ENCODE data around the gene BNIPL. TPM values are rescaled to one million over a fixed set of nuclear protein-coding genes. Genes with fewer than 3 reads are reported as not detected.

BNIPL gene
- total and polyA plus RNA-seq, 5 experiments from 2014 or later: 0.15 to 5.3 (median 2.1) TPM; not detected in 1

- Mint-ChIP-seq H3K27me3 (no peaks in the 10 kb centered on the region), H3K36me3 (peaks cover 0 to 18% (median 2%) of the 10 kb centered on the region in 3 donors), H3K27ac (peak overlapping the region; percentile 58 to 92 (median 76)), H3K4me1 (peaks cover 31 to 75% (median 72%) of the 10 kb centered on the region in 4 donors), H3K4me3 (peak overlapping the region; percentile 32 to 76 (median 62)), H3K9me3 (no peaks in the 10 kb centered on the region)
- no peak for ATAC-seq
- POLR2A ChIA-PET: interaction anchor here (0.7 to 1.6 kb wide), 5 partner anchors 37 to 145 kb away, joined by 3 to 5 read pairs (median 3); partner anchors contain the start of genes MLLT11 and TNFAIP8L2
- DNase-seq: no peak
Measured at GRCh38 chr1:151011154-151011850, 25.1 kb upstream of the BNIPL start.

- Mint-ChIP-seq H3K4me1 (peaks cover 18 to 63% (median 56%) of the 10 kb centered on the region in 4 donors), H3K27ac (peak overlapping the region in 6 of 10 donors; percentile 6 to 65 (median 37)), H3K4me3 (peak overlapping the region in 2 of 10 donors; percentile 22), H3K9me3 (no peaks in the 10 kb centered on the region), H3K36me3 (peaks cover 0 to 26% (median 2%) of the 10 kb centered on the region in 3 donors), H3K27me3 (no peaks in the 10 kb centered on the region)
- no peak for ATAC-seq
- POLR2A ChIA-PET: interaction anchor here (1.0 to 1.6 kb wide), 2 partner anchors 12 to 48 kb away, joined by 3 to 4 read pairs; partner anchors contain the start of gene MLLT11
- DNase-seq: no peak
Measured at GRCh38 chr1:151012684-151013471, 23.5 kb upstream of the BNIPL start.

GRCh38 chr1:151013518-151013917 is 22.9 kb upstream of the BNIPL start:
- Mint-ChIP-seq H3K4me1 (peaks cover 13 to 58% (median 50%) of the 10 kb centered on the region in 4 donors), H3K9me3 (no peaks in the 10 kb centered on the region), H3K27ac (peak overlapping the region in 7 of 10 donors; percentile 15 to 62 (median 37))

GRCh38 chr1:151024540-151025146 is 11.7 kb upstream of the BNIPL start:
- ATAC-seq (peak; percentile 100), DNase-seq (peak; percentile 77 to 94 (median 88))
- POLR2A ChIA-PET: interaction anchor here (0.5 to 3.6 kb wide), 19 partner anchors 12 to 794 kb away, joined by 3 to 56 read pairs (median 4); partner anchors contain the start of genes C1orf56, CDC42SE1, GABPB2 and MINDY1
- Mint-ChIP-seq H3K4me3 (peak overlapping the region in 9 of 10 donors; percentile 23 to 79 (median 56)), H3K9me3 (no peaks in the 10 kb centered on the region), H3K27ac (peak overlapping the region; percentile 11 to 88 (median 71)), H3K27me3 (no peaks in the 10 kb centered on the region), H3K4me1 (peaks cover 4 to 8% (median 7%) of the 10 kb centered on the region in 4 donors), H3K36me3 (peaks cover 4 to 79% (median 12%) of the 10 kb centered on the region in 3 donors)

More at GRCh38 chr1:151013518-151013917, 22.9 kb upstream of the BNIPL start:
- POLR2A ChIA-PET: no interaction called here
- ATAC-seq (no peak), DNase-seq (no peak)
- Mint-ChIP-seq H3K4me3 (peak overlapping the region in 2 of 10 donors; percentile 22 to 62), H3K27me3 (no peaks in the 10 kb centered on the region), H3K36me3 (peaks cover 0 to 33% (median 5%) of the 10 kb centered on the region in 3 donors)

GRCh38 chr1:151026460-151026859 is 9.9 kb upstream of the BNIPL start:
- DNase-seq (no peak), ATAC-seq (no peak)
- Mint-ChIP-seq H3K27me3 (no peaks in the 10 kb centered on the region), H3K36me3 (peaks cover 4 to 85% (median 16%) of the 10 kb centered on the region in 3 donors), H3K9me3 (no peaks in the 10 kb centered on the region), H3K27ac (no peak overlapping the region), H3K4me1 (peaks cover 4 to 8% (median 7%) of the 10 kb centered on the region in 4 donors), H3K4me3 (no peak overlapping the region)
- POLR2A ChIA-PET: interaction anchor here (0.7 to 3.6 kb wide), 6 partner anchors 17 to 516 kb away, joined by 3 to 56 read pairs (median 4); partner anchors contain the start of genes C1orf56, CDC42SE1 and MLLT11

- peaks cover under 1 to 71% (median 19%) of the 10 kb centered on the region in 3 donors for H3K36me3 Mint-ChIP-seq
- POLR2A ChIA-PET: interaction anchor here (0.6 to 1.0 kb wide), 2 partner anchors 13 to 34 kb away, joined by 4 to 11 read pairs; no protein-coding TSS in a partner anchor
- DNase-seq: no peak
- ATAC-seq: no peak
- H3K4me1 Mint-ChIP-seq: peaks cover 3 to 23% (median 12%) of the 10 kb centered on the region in 4 donors
- H3K27me3 Mint-ChIP-seq: no peaks in the 10 kb centered on the region
- no peaks in the 10 kb centered on the region for H3K9me3 Mint-ChIP-seq
- H3K4me3 Mint-ChIP-seq: no peak overlapping the region
- no peak overlapping the region for H3K27ac Mint-ChIP-seq
Measured at GRCh38 chr1:151032164-151032563, 4.2 kb upstream of the BNIPL start.

- POLR2A ChIA-PET: interaction anchor here (1.0 to 1.2 kb wide), 2 partner anchors 11 to 13 kb away, joined by 3 read pairs; partner anchors contain the start of gene C1orf56
- ATAC-seq: no peak
- Mint-ChIP-seq H3K4me3 (no peak overlapping the region), H3K9me3 (no peaks in the 10 kb centered on the region), H3K27ac (peak overlapping the region; percentile 2 to 94 (median 64)), H3K36me3 (peaks cover 0 to 43% (median 9%) of the 10 kb centered on the region in 3 donors), H3K27me3 (no peaks in the 10 kb centered on the region), H3K4me1 (peaks cover 3 to 34% (median 14%) of the 10 kb centered on the region in 4 donors)
- no peak for DNase-seq
Measured at GRCh38 chr1:151035167-151035566, 1.2 kb upstream of the BNIPL start.

- DNase-seq (no peak), ATAC-seq (no peak)
- Mint-ChIP-seq H3K4me1 (peaks cover 3 to 34% (median 14%) of the 10 kb centered on the region in 4 donors), H3K4me3 (no peak overlapping the region), H3K36me3 (peaks cover 0 to 25% (median 7%) of the 10 kb centered on the region in 3 donors), H3K27me3 (no peaks in the 10 kb centered on the region), H3K27ac (peak overlapping the region in 5 of 10 donors; percentile 15 to 82 (median 45)), H3K9me3 (no peaks in the 10 kb centered on the region)
- POLR2A ChIA-PET: interaction anchor here (0.5 to 1.1 kb wide), 2 partner anchors 21 to 145 kb away, joined by 3 read pairs; no protein-coding TSS in a partner anchor
Measured at GRCh38 chr1:151037032-151037431, 646 bp downstream of the BNIPL start.

GRCh38 chr1:151039521-151039920 is 3.1 kb downstream of the BNIPL start:
- Mint-ChIP-seq H3K4me3 (no peak overlapping the region), H3K36me3 (peaks cover 0 to 17% (median 6%) of the 10 kb centered on the region in 3 donors), H3K27ac (peak overlapping the region in 3 of 10 donors; percentile 35 to 53 (median 38))

GRCh38 chr1:151043163-151043562 is 6.8 kb downstream of the BNIPL start:
- no peaks in the 10 kb centered on the region for H3K9me3 Mint-ChIP-seq
- peaks cover 0 to 8% (median 5%) of the 10 kb centered on the region in 3 donors for H3K36me3 Mint-ChIP-seq
- no peak overlapping the region for H3K4me3 Mint-ChIP-seq
- ATAC-seq (no peak), DNase-seq (peak in 1 of 10 donors; percentile 6)
- H3K27me3 Mint-ChIP-seq: no peaks in the 10 kb centered on the region
- POLR2A ChIA-PET: interaction anchor here (0.7 to 9.7 kb wide), 5 partner anchors 9 to 28 kb away, joined by 3 to 264 read pairs (median 3); partner anchors contain the start of genes CDC42SE1 and MLLT11
- peak overlapping the region in 7 of 10 donors; percentile 12 to 81 (median 77) for H3K27ac Mint-ChIP-seq
- H3K4me1 Mint-ChIP-seq: peaks cover 16 to 44% (median 32%) of the 10 kb centered on the region in 4 donors

More at GRCh38 chr1:151039521-151039920, 3.1 kb downstream of the BNIPL start:
- DNase-seq (no peak), ATAC-seq (no peak)
- H3K4me1 Mint-ChIP-seq: peaks cover 8 to 49% (median 22%) of the 10 kb centered on the region in 4 donors
- no peaks in the 10 kb centered on the region for H3K27me3 Mint-ChIP-seq
- no peaks in the 10 kb centered on the region for H3K9me3 Mint-ChIP-seq
- POLR2A ChIA-PET: interaction anchor here (0.6 to 1.5 kb wide), 3 partner anchors 18 to 652 kb away, joined by 3 to 7 read pairs (median 5); no protein-coding TSS in a partner anchor

- peaks cover 28 to 76% (median 72%) of the 10 kb centered on the region in 4 donors for H3K4me1 Mint-ChIP-seq
- H3K9me3 Mint-ChIP-seq: no peaks in the 10 kb centered on the region
- no peaks in the 10 kb centered on the region for H3K27me3 Mint-ChIP-seq
- DNase-seq: peak; percentile 30 to 79 (median 56)
- H3K4me3 Mint-ChIP-seq: peak within 1 kb of the TSS; percentile 88 to 94 (median 93)
- ATAC-seq: peak; percentile 59 to 69
- H3K36me3 Mint-ChIP-seq: peaks cover 5 to 26% (median 13%) of the 10 kb centered on the region in 3 donors
- POLR2A ChIA-PET: interaction anchor here (0.5 to 9.7 kb wide), 17 partner anchors 10 to 690 kb away, joined by 3 to 264 read pairs (median 6); partner anchors contain the start of genes CDC42SE1, GABPB2, LYSMD1 and MINDY1
- H3K27ac Mint-ChIP-seq: peak within 1 kb of the TSS; percentile 70 to 99 (median 94)
Measured at GRCh38 chr1:151047591-151047924, 11.2 kb downstream of the BNIPL start, which contains the start of gene C1orf56. C1orf56 (plus strand) TSS chr1:151047751; CDS start chr1:151047848, 97 bp downstream.

All from naive thymus-derived CD8-positive, alpha-beta T cell (primary cell).